Body of pancreas (tissue), 4 donors: ENCODE results near the gene RAB17.

Experiments used
- POLR2A ChIP-seq, 3 donors: fragments of 450-650 bp; IDR thresholded peaks; one replicate each; pipeline ENCODE4 v1.6.1; 2016; ENCODE audit warnings: antibody characterized with exemption in 3 of 3, mild to moderate bottlenecking in 2 of 3
- TF ChIP-seq, protein P1 (sequence below), 7 experiments: fragments of 450-650 bp in 4 of 7; fragments of 200-600 bp in 3 of 7; sonication (generic) in 3 of 7; IDR thresholded peaks; one replicate each; pipeline ENCODE4 v1.5.1; 2016 to 2019; ENCODE audit warnings: antibody characterized with exemption in 7 of 7

GRCh38 chr2:237594514-237594871 lies 4.0 kb upstream of the RAB17 start:
- TF ChIP-seq, protein P1, sequence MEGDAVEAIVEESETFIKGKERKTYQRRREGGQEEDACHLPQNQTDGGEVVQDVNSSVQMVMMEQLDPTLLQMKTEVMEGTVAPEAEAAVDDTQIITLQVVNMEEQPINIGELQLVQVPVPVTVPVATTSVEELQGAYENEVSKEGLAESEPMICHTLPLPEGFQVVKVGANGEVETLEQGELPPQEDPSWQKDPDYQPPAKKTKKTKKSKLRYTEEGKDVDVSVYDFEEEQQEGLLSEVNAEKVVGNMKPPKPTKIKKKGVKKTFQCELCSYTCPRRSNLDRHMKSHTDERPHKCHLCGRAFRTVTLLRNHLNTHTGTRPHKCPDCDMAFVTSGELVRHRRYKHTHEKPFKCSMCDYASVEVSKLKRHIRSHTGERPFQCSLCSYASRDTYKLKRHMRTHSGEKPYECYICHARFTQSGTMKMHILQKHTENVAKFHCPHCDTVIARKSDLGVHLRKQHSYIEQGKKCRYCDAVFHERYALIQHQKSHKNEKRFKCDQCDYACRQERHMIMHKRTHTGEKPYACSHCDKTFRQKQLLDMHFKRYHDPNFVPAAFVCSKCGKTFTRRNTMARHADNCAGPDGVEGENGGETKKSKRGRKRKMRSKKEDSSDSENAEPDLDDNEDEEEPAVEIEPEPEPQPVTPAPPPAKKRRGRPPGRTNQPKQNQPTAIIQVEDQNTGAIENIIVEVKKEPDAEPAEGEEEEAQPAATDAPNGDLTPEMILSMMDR (IDR thresholded peaks at IDR 0.05) = no peak
- TF ChIP-seq POLR2A (IDR thresholded peaks at IDR 0.05) = no peak
